NCI-H1105 treated with DMSO at 0.1 percent for 48 hours (cell line): ENCODE data around the gene GOLGA8T.
"Not testable (repeated sequence)": the region's sequence is repeated elsewhere in the genome, so short reads cannot be mapped to it uniquely, and the experiment has no call there.

ENCODE experiments used
- DNase-seq: peaks from one replicate; lab custom pipeline; 2025; lab: John Stamatoyannopoulos, UW

Gene GOLGA8T

GRCh38 chr15:30191143-30191542 is 56.3 kb downstream of the GOLGA8T start:
- not testable (repeated sequence) for DNase-seq

GRCh38 chr15:30191639-30192038 is 56.8 kb downstream of the GOLGA8T start:
- DNase-seq, result not testable (repeated sequence)

- not testable (repeated sequence) for DNase-seq
Measured at GRCh38 chr15:30192119-30192745, 57.4 kb downstream of the GOLGA8T start.

- DNase-seq, result not testable (repeated sequence)
Measured at GRCh38 chr15:30192892-30193291, 58.0 kb downstream of the GOLGA8T start.
